ENCODE results near the gene BACH2.
A peak's percentile ranks its signal among the peaks of the same experiment; 100 is the strongest.

The BACH2 gene

DNA sequence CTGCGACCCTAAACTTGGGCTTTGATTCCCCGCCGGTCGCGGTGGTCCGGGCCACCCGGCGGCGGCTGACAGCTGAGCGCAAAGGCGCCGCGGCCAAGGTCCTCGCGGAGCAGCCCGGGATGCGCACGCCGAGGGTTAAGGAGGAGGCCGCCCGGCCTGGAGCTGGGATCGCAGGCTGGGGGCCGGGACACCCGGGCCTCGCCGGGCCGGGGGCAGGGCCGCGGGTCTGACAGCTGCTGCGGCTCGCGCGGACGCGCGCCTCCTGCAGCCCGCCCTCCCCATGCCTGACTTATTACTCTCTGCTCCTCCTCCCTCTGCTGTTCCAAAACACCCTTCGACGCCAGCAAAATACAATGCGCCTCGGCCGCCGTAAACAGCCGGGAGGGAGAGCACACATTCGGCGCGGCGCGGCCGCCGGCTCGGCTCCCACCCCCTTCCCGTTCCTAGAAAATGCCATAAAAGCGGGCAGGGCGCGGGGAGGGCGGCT is 746 bp downstream of the BACH2 start:
- H3K4me1 ChIP-seq (ENCODE audit: insufficient read depth, poor library complexity, severe bottlenecking), result peaks cover 8% of the 10 kb centered on the region
- no peaks in the 10 kb centered on the region for H3K36me3 ChIP-seq (ENCODE audit: low read depth)
- TF ChIP-seq, protein P1, sequence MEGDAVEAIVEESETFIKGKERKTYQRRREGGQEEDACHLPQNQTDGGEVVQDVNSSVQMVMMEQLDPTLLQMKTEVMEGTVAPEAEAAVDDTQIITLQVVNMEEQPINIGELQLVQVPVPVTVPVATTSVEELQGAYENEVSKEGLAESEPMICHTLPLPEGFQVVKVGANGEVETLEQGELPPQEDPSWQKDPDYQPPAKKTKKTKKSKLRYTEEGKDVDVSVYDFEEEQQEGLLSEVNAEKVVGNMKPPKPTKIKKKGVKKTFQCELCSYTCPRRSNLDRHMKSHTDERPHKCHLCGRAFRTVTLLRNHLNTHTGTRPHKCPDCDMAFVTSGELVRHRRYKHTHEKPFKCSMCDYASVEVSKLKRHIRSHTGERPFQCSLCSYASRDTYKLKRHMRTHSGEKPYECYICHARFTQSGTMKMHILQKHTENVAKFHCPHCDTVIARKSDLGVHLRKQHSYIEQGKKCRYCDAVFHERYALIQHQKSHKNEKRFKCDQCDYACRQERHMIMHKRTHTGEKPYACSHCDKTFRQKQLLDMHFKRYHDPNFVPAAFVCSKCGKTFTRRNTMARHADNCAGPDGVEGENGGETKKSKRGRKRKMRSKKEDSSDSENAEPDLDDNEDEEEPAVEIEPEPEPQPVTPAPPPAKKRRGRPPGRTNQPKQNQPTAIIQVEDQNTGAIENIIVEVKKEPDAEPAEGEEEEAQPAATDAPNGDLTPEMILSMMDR (IDR thresholded peaks at IDR 0.05; ENCODE audit: poor library complexity, severe bottlenecking), result no peak
- peak; percentile 68 for ATAC-seq (ENCODE audit: low read depth)
- H3K27me3 ChIP-seq (ENCODE audit: insufficient read depth, poor library complexity, severe bottlenecking), result no peaks in the 10 kb centered on the region
- H3K27ac ChIP-seq (ENCODE audit: poor library complexity, severe bottlenecking), result peak overlapping the region; percentile 44
- no peaks in the 10 kb centered on the region for H3K9me3 ChIP-seq (ENCODE audit: severe bottlenecking)
- peak; percentile 73 for DNase-seq (ENCODE audit: low spot score)
- peak overlapping the region; percentile 58 for H3K4me3 ChIP-seq (ENCODE audit: severe bottlenecking)

DNA sequence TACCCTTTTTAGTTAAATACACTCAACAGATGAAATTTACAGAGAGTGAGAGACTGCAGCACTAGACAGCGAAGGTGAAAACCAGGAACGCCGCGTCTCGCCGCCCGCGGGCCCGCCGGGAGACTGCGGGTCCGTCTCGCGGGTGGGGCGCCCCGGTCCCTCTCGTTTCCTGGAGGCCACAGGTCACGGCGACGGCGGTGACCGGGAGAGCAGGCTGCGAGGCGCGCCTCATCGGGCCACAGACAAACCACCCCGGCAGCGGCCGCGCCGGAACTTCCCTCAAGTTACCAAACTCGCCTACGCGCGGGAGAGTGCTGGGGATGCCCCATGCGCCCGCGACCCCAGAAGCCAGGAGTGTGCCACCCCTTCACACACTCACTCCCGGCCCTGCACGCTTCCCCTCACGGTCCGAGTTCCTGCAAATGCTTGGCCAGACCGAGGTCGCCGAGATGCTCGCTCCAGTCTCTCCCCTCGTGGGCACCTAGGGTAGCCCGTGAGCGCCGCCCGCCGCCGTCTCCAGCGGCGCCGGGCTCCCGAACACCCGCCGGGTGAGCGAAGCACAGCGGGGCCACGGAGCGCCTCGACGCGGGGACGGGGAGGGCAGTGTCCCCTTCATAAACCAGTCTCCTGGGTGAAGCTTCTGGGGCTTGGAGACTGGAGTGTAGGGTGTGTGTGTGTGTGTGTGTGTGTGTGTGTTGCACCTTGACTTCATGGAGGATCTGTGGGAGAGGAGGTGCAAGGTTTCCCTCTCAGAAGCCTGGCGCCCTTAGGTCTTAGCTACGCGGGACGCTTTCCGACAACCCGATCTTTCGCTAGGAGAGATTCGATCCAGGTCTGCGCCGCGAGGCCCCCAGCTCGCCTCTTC is 1.4 kb downstream of the BACH2 start:
- ATAC-seq (ENCODE audit: low read depth) (peak; percentile 43), DNase-seq (ENCODE audit: low spot score) (peak; percentile 57)
- H3K36me3 ChIP-seq (ENCODE audit: low read depth), result no peaks in the 10 kb centered on the region
- H3K9me3 ChIP-seq (ENCODE audit: severe bottlenecking), result no peaks in the 10 kb centered on the region
- TF ChIP-seq, protein P1 (IDR thresholded peaks at IDR 0.05; ENCODE audit: poor library complexity, severe bottlenecking), result peak; percentile 37
- peaks cover 8% of the 10 kb centered on the region for H3K4me1 ChIP-seq (ENCODE audit: insufficient read depth, poor library complexity, severe bottlenecking)
- H3K27ac ChIP-seq (ENCODE audit: poor library complexity, severe bottlenecking), result peak overlapping the region; percentile 44
- H3K27me3 ChIP-seq (ENCODE audit: insufficient read depth, poor library complexity, severe bottlenecking), result no peaks in the 10 kb centered on the region
- H3K4me3 ChIP-seq (ENCODE audit: severe bottlenecking), result peak overlapping the region; percentile 58

DNA sequence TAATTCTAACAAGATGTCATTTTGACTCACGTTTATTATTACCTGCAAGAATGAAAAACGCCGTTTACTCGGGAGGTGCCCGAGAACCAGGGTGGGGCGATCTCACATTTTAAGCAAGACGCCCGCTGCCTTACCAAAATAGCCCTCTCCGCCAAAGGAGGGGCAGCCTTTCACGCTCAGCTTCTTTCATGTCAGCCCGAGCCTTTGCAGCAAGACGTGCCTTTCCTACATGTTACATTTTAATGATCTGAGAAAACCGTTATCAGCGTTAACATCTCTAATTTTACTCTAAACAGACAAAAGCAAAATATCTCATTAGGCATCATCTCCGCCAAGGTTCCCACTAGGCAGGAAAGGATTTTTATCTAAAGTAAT is 2.0 kb downstream of the BACH2 start:
- Histone ChIP-seq H3K36me3 (ENCODE audit: low read depth) (no peaks in the 10 kb centered on the region), H3K27ac (ENCODE audit: poor library complexity, severe bottlenecking) (no peak overlapping the region), H3K9me3 (ENCODE audit: severe bottlenecking) (no peaks in the 10 kb centered on the region), H3K27me3 (ENCODE audit: insufficient read depth, poor library complexity, severe bottlenecking) (no peaks in the 10 kb centered on the region), H3K4me1 (ENCODE audit: insufficient read depth, poor library complexity, severe bottlenecking) (peaks cover 8% of the 10 kb centered on the region), H3K4me3 (ENCODE audit: severe bottlenecking) (peak overlapping the region; percentile 58)
- ATAC-seq (ENCODE audit: low read depth), result no peak
- TF ChIP-seq, protein P1 (IDR thresholded peaks at IDR 0.05; ENCODE audit: poor library complexity, severe bottlenecking), result no peak
- DNase-seq (ENCODE audit: low spot score), result no peak

DNA sequence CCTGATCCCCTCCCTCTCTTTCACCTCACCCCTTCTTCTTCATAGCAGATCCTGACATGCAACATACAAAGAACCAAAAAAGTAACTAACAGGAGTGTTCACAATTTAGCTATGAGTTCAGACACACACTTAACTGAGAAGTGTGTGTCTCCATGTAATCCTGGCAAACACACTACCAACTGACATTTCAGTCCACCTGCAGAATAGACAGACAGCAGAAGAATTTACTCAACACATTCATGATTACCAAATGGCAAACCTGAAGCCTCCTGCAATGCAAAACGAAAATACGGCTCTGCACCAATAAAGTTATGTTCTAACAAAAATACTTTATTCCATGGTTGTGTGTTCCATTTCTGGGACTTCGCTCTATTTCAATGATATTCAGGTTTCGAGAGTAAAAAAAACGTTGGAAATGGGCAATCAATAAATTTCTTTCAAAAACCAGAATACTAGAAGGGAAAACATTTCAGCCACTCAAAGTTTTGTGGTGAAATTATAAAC is 2.6 kb downstream of the BACH2 start:
- DNase-seq (ENCODE audit: low spot score) (no peak), ATAC-seq (ENCODE audit: low read depth) (no peak)
- Histone ChIP-seq H3K4me3 (ENCODE audit: severe bottlenecking) (no peak overlapping the region), H3K27me3 (ENCODE audit: insufficient read depth, poor library complexity, severe bottlenecking) (no peaks in the 10 kb centered on the region), H3K4me1 (ENCODE audit: insufficient read depth, poor library complexity, severe bottlenecking) (peaks cover 8% of the 10 kb centered on the region), H3K27ac (ENCODE audit: poor library complexity, severe bottlenecking) (no peak overlapping the region), H3K36me3 (ENCODE audit: low read depth) (no peaks in the 10 kb centered on the region), H3K9me3 (ENCODE audit: severe bottlenecking) (no peaks in the 10 kb centered on the region)
- TF ChIP-seq, protein P1 (IDR thresholded peaks at IDR 0.05; ENCODE audit: poor library complexity, severe bottlenecking), result no peak
